Peyer's patch (tissue), 4 donors: ENCODE results near the gene EIF2B5. TPM values are rescaled to one million over a fixed set of nuclear protein-coding genes. Genes with fewer than 3 reads are reported as not detected.

Experiments
- DNase-seq, 3 donors: peaks; one replicate each; pipeline ENCODE4 v3.0.0-alpha.2; 2017 to 2019
- H3K27ac ChIP-seq, 4 donors: fragments of 200-600 bp; sonication (generic); one replicate each; pipeline ENCODE4 v1.5.1; 2016 to 2019
- H3K27me3 ChIP-seq, 2 donors: fragments of 200-600 bp; sonication (generic); one replicate each; pipeline ENCODE4 v1.5.1; 2019
- H3K36me3 ChIP-seq, 3 donors: fragments of 200-600 bp; sonication (generic); one replicate each; pipeline ENCODE4 v1.5.1; 2016 to 2019
- H3K4me1 ChIP-seq, 4 donors: fragments of 200-600 bp; sonication (generic); one replicate each; pipeline ENCODE4 v1.5.1; 2016 to 2019
- H3K4me3 ChIP-seq, 4 donors: fragments of 200-600 bp; sonication (generic); 1 replicate in 3 of 4; 2 replicates in 1 of 4; pipeline ENCODE4 v1.5.1; 2016 to 2019; ENCODE audit warnings: mild to moderate bottlenecking in 1 of 4
- H3K9me3 ChIP-seq, 4 donors: fragments of 200-600 bp; sonication (generic); one replicate each; pipeline ENCODE4 v1.5.1; 2016 to 2019; ENCODE audit warnings: mild to moderate bottlenecking in 1 of 4
- CTCF ChIP-seq, 6 experiments: fragments of 450-650 bp in 4 of 6; fragments of 200-600 bp in 2 of 6; sonication (generic) in 1 of 6; IDR thresholded peaks; one replicate each; pipeline ENCODE4 v1.5.1; 2017 to 2019; ENCODE audit warnings: antibody characterized with exemption in 6 of 6, mild to moderate bottlenecking in 3 of 6, moderate library complexity in 1 of 6
- POLR2A ChIP-seq, 2 donors: fragments of 450-650 bp; IDR thresholded peaks; one replicate each; pipeline ENCODE4 v1.5.1; 2017; ENCODE audit warnings: antibody characterized with exemption in 2 of 2, mild to moderate bottlenecking in 2 of 2, moderate library complexity in 2 of 2
- total RNA-seq, 4 donors: library from RNA; depleted of rRNA; stranded (reverse); fragments of >200 nt; gene quantifications; one replicate each; pipeline ENCODE4 v1.1.0, GENCODE V29; 2016

Gene EIF2B5
- total RNA-seq, 4 donors from 2014 or later = 24.7 to 67.7 (median 41.6) TPM

GRCh38 chr3:184165543-184165942 lies 30.4 kb downstream of the EIF2B5 start:
- DNase-seq = no peak
- Histone ChIP-seq H3K4me3 (no peak overlapping the region), H3K27ac (no peak overlapping the region), H3K4me1 (peaks cover 0 to 13% (median 2%) of the 10 kb centered on the region in 4 donors), H3K36me3 (peaks cover 0 to 79% (median 0%) of the 10 kb centered on the region in 3 donors), H3K27me3 (no peaks in the 10 kb centered on the region), H3K9me3 (no peaks in the 10 kb centered on the region)
- TF ChIP-seq CTCF (IDR thresholded peaks at IDR 0.05) (no peak), POLR2A (IDR thresholded peaks at IDR 0.05) (no peak)

GRCh38 chr3:184166671-184167070 lies 31.5 kb downstream of the EIF2B5 start:
- Histone ChIP-seq H3K4me1 (peaks cover 0 to 5% (median 0%) of the 10 kb centered on the region in 4 donors), H3K9me3 (no peaks in the 10 kb centered on the region), H3K36me3 (peaks cover 0 to 89% (median 0%) of the 10 kb centered on the region in 3 donors), H3K4me3 (no peak overlapping the region), H3K27me3 (no peaks in the 10 kb centered on the region), H3K27ac (no peak overlapping the region)
- DNase-seq = no peak
- TF ChIP-seq POLR2A (IDR thresholded peaks at IDR 0.05) (no peak), CTCF (IDR thresholded peaks at IDR 0.05) (no peak)

GRCh38 chr3:184167786-184168185 lies 32.6 kb downstream of the EIF2B5 start:
- H3K27me3 ChIP-seq = no peaks in the 10 kb centered on the region
- no peaks in the 10 kb centered on the region for H3K9me3 ChIP-seq
- DNase-seq = no peak
- H3K36me3 ChIP-seq = peaks cover 0 to 90% (median 0%) of the 10 kb centered on the region in 3 donors
- H3K4me1 ChIP-seq = no peaks in the 10 kb centered on the region
- no peak overlapping the region for H3K27ac ChIP-seq
- H3K4me3 ChIP-seq = no peak overlapping the region
- TF ChIP-seq CTCF (IDR thresholded peaks at IDR 0.05) (no peak), POLR2A (IDR thresholded peaks at IDR 0.05) (no peak)

- H3K4me3 ChIP-seq = no peak overlapping the region
- no peaks in the 10 kb centered on the region for H3K4me1 ChIP-seq
- H3K27ac ChIP-seq = no peak overlapping the region
- TF ChIP-seq POLR2A (IDR thresholded peaks at IDR 0.05) (no peak), CTCF (IDR thresholded peaks at IDR 0.05) (no peak)
- DNase-seq = no peak
- H3K36me3 ChIP-seq = peaks cover 0 to 84% (median 0%) of the 10 kb centered on the region in 3 donors
- no peaks in the 10 kb centered on the region for H3K9me3 ChIP-seq
- H3K27me3 ChIP-seq = no peaks in the 10 kb centered on the region
These were observed 33.4 kb downstream of the EIF2B5 start for GRCh38 chr3:184168363-184169120.

GRCh38 chr3:184169896-184170875 lies 35.0 kb downstream of the EIF2B5 start:
- Histone ChIP-seq H3K27me3 (no peaks in the 10 kb centered on the region), H3K4me1 (peaks cover 0 to 5% (median 0%) of the 10 kb centered on the region in 4 donors), H3K36me3 (peaks cover 0 to 70% (median 0%) of the 10 kb centered on the region in 3 donors), H3K9me3 (no peaks in the 10 kb centered on the region), H3K27ac (no peak overlapping the region), H3K4me3 (no peak overlapping the region)
- DNase-seq = no peak
- TF ChIP-seq POLR2A (IDR thresholded peaks at IDR 0.05) (no peak), CTCF (IDR thresholded peaks at IDR 0.05) (no peak)
